Activated T-helper 9 cell treated with anti-CD3 and anti-CD28 coated beads, Interleukin-2, amount 50 U/mL, for 16 hours (primary cell): ENCODE data around the gene EXD3.
"Not testable (repeated sequence)": the region's sequence is repeated elsewhere in the genome, so short reads cannot be mapped to it uniquely, and the experiment has no call there.

Experiments used
- DNase-seq: peaks from one replicate; pipeline ENCODE4 v3.0.0-alpha.2; 2020; ENCODE audit warnings: low read depth

Gene EXD3

GRCh38 chr9:137393176-137394150, 29.5 kb downstream of the EXD3 start:
- DNase-seq = no peak

DNA sequence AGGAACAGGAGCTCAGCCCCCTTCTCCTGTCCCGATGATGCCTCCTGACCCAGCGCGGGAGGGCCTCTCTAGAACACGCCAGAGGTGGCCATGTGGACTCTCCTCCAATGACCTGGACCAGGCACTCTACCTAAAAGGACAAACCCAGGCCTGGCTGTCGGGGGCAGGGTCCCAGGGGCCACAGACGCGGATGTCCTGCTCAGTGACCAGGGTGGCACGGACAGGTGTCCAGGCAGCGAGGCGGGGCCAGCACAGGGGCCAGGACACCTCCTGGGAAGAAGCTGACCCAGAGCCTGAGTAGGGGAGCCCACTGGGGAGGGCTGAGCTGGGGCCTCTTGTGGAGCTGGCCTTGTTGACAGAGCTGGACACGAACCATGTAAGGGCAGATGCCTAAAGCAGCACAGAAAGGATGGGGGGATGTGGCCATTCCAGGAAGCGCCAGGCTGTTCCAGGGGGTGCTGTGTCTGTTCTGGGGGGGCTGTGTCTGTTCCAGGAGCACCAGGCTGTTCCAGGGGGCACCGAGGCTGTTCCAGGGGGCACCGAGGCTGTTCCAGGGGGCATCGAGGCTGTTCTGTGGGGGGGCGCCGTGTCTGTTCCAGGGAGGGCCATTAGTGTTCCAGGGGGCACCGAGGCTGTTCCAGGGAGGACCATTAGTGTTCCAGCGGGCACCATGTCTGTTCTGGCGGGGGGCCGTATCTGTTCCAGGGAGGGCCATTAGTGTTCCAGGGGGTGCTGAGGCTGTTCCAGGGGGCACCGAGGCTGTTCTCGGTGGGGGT, 30.5 kb downstream of the EXD3 start:
- no peak for DNase-seq

- no peak for DNase-seq
Observed at GRCh38 chr9:137391411-137391754, 31.6 kb downstream of the EXD3 start.

- no peak for DNase-seq
Observed at GRCh38 chr9:137390553-137391410, 32.2 kb downstream of the EXD3 start.

GRCh38 chr9:137389428-137389746, 33.6 kb downstream of the EXD3 start:
- no peak for DNase-seq

DNA sequence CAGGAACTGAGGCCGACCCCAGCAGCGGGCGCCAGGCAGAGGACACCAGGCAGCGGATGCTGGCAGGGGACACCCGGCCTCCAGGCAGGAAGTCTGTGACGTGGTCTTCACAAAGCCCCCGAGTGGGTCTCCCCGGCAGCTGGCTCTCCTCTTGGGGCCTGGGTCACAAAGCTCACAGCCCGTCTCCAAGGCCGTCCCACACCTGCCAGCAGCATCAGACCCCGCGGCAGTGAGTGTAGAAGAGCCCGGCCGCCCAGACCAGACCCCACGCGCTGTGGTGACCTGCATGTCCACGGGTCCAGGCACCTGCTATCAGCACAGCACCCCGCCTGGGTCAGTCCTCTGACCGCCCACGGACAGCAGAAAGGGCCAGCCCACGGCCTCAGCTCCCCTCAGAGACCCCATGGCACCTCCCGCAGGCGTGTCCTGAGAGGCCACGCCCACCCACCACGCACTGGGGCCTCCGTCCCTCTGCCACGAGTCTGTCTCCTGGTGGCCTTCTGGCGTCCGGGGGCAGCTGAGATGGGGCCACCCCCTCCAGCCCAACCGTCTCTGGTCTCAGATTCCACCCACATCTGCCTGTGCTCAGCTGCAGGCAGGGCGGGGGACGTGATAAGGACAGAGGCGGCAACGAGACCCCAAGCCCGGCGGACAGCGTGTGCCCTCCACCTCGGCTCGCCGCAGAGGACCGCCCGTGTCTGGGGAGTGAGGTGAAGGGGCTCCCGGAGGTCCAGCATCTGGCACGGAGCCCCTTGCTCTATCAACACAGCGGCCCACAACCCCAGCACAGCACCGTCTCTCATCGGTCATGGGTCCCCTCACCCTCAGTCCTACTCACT, 34.2 kb downstream of the EXD3 start:
- DNase-seq = no peak

GRCh38 chr9:137387891-137388560, 34.9 kb downstream of the EXD3 start:
- no peak for DNase-seq

DNA sequence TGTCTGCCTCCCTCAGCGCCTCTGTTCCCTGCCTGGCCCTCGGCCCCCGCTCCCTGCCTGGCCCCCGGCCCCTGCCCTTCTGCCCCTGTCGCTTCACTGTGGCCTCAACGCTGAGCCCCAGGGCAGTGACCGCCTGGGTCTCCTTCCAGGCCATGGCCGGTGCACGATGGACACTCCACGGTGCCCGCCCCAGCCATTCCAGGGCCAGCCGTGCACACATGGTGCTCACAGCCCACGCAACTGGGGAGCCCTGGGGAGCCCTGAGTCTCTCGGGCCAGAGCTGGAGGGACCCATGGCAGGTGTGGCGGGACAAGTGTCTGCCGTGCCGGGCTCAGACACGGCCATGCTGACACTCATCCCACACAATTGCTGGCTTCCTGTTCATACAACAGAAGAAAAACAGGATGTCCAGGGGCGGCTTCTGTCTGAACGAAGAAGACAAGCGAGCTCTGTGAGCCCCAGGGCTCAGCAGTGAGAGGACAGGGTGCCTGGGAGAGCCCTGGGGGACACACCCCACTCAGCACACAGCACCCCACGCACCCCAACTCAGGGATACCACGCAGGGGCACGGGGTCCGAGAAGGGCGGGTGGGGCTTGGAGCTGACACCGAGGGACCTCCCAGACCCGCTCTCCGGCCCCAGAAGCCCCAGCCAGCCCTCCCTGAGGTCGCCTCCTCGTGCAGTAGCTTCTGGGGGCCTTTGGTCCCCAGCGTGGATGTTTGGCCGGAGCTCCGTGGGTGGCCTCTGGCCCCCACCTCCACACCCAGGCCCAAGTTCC, 35.7 kb downstream of the EXD3 start:
- DNase-seq = peak; percentile 18

DNA sequence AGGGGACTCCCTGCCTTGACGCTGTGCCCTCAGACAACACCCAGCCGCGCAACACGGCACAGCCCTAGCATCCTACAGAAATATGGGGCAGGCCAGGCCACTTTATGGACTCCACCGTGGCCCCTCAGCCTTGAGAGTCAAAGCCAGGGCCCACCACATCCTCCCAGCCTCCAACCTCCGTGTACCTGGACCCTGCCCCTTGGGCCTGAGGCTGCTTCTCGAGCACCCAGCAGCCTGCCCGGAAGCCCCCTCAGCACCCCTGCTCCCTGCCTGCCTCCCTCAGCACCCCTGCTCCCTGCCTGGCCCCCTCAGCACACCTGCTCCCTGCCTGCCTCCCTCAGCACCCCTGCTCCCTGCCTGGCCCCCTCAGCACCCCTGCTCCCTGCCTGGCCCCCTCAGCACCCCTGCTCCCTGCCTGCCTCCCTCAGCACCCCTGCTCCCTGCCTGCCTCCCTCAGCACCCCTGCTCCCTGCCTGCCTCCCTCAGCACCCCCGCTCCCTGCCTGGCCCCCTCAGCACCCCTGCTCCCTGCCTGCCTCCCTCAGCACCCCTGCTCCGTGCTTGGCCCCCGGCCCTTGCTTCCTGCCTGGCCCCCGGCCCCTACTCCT, 36.4 kb downstream of the EXD3 start:
- not testable (repeated sequence) for DNase-seq

DNA sequence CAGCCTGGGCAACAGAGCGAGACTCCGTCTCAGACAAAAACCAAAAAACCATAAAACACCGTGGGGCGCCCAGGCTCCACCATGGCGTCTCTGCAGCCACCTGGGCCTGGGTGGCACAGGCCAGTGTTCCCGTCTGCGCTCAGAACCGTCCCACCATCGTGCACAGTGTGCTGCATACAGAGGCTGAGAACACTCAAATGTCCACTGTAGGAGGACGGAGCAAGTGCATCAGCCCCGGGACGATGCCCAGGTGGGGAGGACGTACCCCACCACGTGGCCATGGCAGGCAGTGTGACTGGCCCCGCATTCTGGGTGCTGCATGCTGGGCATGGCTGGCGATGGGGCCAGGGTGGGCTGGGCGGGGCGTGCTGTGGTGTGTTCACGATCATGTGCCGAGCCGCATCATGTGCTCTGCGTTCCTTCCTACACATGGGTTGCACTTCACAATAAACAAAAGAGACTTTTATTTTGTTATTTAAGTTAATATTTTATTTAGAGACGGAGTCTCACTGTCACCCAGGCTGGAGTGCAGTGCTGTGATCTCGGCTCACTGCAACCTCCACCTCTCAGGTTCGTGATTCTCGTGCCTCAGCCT, 37.8 kb downstream of the EXD3 start:
- no peak for DNase-seq

- no peak for DNase-seq
Observed at GRCh38 chr9:137383784-137384756, 38.9 kb downstream of the EXD3 start.

DNA sequence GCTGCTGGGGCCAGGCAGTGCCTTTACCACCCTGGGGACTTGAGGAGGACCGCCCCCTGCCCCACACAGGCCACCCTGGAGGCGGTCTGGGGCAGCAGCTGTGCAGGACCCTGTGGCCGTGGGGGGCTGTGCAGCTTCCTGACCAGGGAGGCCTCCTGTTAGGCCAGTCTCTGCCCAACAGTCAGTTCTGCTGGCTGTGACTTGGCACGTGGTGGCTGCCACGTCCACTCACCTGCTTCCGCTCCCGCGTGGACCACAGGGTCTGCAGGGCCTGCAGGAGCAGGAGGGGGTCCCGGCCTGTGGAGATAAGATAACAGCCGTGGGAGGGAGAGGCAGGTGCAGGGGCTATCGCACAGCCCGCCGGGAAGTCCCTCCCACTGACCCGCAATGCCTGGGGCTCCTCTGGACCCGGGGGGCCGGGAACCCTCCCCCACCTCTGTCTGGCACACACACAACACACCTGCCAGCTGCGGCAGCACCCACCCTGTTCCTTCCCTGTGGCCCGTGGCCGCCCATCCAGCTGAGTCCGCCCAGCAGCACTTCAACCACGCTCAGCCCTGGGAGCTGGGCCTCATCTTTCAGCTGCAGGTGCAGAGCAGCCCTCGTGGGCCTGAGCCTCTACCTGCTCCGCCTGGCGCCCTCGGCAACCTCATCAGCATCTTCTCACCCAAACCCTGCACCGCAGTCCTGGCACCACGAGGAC, 39.7 kb downstream of the EXD3 start:
- no peak for DNase-seq

DNA sequence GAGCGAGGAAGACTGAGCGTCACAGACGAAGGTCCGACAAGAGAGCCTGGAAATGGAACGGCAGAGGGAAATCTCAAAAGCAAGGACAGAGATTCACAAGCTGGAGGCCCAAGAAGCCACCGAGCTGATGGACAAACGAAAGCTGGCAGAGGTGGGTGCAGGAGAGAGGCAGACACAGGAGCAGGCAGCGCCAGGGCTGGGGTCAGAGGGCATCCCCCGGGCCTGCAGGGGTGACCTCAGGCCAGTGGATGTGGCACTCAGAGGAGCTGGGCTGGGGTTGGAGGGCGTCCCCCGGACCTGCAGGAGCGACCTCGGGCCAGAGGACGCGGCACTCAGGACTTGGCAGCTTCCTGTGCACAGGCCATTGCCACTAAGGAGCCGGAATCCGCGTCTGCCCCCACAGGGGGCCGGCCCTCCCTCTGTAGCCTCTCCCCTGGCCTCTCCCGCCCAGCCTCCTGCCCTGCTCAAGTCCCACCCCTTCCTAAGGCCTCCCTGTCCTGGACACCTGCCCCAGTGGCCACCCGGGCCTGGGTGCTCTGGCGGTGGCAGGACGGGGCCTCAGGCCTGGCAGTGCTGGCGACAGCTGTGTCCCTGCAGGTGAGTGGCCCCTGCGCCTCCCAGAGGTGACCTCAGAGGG, 40.4 kb downstream of the EXD3 start:
- DNase-seq = no peak

GRCh38 chr9:137381501-137382443, 41.2 kb downstream of the EXD3 start:
- DNase-seq = no peak

- no peak for DNase-seq
Observed at GRCh38 chr9:137380606-137381005, 42.4 kb downstream of the EXD3 start.

DNA sequence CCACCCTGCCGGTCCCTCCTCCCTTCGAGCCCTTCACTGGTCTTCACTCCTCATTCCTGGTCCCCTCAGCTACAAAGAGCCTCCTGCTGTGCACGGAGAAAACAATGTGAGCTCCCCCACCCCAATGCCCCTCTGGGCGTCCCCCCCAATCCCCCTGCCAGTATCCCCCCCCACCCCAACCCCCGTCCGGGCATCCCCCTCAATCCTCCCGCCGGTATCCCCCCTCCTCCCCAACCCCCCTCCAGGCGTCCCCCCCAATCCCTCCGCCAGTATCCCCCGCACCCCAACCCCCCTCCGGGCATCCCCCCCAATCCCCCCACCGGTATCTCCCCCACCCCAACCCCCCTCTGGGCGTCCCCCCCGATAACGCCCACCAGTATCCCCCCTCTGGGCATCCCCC, 42.8 kb downstream of the EXD3 start:
- DNase-seq = no peak
